ENCODE measurements around the gene UBE4B.
"Not testable (repeated sequence)": the region's sequence is repeated elsewhere in the genome, so short reads cannot be mapped to it uniquely, and the experiment has no call there.

UBE4B gene

GRCh38 chr1:10045480-10046355, 13.0 kb downstream of the UBE4B start:
- no peak for DNase-seq

DNA sequence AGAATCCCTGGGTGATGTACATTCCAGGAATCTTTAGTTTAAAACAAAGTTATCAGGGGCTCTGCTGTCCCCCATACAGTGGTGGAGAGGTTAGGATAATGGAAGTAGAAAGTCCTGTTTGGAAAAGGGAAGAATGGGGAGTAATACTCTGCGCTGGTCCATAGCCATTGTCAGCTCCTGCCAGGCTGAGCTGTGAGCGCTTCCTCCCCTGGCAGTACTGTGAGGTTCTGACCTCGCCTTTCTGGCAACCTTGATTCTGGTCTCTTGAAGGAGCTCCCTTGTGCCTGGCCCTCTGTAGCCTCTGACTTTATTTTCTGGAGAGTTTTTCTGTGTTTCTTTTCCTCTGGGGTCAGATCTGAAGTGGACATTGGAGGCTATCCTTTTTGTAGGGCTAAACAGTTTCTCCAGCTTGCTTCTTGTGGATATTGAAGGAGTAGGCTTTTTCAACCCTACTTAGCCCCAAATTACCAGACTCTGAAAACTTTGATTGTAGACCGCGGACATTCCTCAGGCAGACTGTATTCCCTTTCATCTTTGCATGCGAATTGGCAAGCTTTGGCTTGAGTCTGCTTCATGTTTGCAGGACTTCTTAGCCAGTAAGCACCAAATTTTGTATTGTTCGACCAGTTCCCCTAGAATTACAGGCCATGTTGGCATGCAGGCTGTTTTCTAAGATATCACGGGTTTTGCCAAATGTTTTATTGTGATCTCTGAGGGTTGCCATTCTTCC, 13.8 kb downstream of the UBE4B start:
- no peak for DNase-seq

GRCh38 chr1:10048601-10049000, 15.8 kb downstream of the UBE4B start:
- DNase-seq, result no peak

GRCh38 chr1:10050611-10051010, 17.9 kb downstream of the UBE4B start:
- no peak for DNase-seq

DNA sequence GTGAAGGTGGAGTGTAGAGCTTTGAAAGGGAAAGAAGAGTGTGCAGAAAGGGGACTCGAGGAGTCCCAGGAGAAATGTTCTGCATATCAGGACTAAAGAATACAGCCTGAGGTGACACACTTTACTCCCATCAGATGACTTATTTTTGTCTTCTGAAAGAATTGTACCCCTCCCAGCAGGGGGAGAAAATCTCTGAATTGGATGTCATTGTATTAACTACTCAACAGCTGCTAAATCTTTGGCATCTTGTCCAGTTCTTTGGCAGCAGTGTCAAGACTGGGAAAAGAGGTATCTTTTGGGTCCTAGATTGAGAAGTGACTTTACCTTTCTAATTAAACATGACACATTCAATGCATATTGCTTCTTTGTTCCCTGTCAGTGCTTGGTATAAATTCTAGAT, 18.9 kb downstream of the UBE4B start:
- DNase-seq, result no peak

- no peak for DNase-seq
Measured at GRCh38 chr1:10052347-10052746, 19.6 kb downstream of the UBE4B start.

- DNase-seq, result no peak
Measured at GRCh38 chr1:10054465-10054864, 21.7 kb downstream of the UBE4B start.

GRCh38 chr1:10056599-10056987, 23.8 kb downstream of the UBE4B start:
- no peak for DNase-seq

DNA sequence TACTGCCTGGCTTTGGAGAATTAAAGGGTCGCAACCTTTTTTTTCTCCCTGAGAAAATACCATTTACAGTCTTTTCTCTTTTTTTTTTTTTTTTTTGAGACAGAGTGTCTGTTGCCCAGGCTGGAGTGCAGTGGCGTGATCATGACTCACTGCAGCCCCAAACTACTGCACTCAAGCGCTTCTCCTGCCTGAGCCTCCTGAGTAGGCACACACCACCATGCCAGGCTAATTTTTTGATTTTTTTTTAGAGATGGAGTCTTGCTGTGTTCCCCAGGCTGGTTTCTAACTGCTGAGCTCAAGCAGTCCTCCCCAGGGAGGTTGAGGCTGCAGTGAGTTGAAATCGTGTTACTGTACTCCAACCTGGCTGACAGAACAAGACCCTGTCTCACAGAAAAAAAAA, 24.6 kb downstream of the UBE4B start:
- no peak for DNase-seq

DNA sequence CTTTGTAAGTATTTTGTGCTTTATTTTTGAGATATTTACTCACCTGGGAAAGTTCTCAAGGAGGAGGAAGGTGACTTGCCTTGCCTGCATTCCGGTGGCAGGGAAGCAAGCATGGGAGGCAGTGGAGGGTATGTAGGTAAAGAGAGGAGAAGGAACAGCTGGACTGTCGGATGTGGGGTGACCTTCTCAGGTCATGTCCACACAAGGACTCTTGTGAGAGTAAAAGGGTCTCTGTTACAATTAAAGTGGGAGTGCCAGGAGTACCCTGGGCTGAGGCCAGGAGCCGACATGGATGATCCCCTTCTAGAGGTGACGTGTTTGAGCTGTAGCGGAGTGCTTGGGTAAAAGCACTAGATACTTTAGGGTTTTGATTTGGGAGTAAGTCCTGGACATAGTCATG, 25.0 kb downstream of the UBE4B start:
- no peak for DNase-seq

GRCh38 chr1:10059342-10059718, 26.6 kb downstream of the UBE4B start:
- DNase-seq, result no peak

- DNase-seq, result no peak
Measured at GRCh38 chr1:10060311-10061100, 27.7 kb downstream of the UBE4B start.

DNA sequence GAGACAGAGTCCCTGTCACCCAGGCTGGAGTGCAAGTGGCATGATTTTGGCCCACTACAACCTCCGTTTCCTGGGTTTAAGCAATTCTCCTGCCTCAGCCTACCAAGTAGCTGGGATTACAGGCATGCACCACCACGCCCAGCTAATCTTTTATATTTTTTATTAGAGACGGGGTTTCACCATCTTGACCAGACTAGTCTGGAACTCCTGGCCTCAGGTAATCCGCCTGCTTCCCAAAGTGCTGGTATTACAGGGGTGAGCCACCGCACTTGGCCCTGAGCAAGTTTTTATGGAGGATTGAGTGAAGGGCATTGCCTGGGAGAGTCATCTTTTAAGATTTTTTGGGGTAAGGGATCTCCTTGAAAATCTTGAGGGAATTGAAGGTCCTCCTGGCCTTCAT, 28.5 kb downstream of the UBE4B start:
- no peak for DNase-seq

GRCh38 chr1:10063878-10064277, 31.1 kb downstream of the UBE4B start:
- DNase-seq, result no peak

- no peak for DNase-seq
Measured at GRCh38 chr1:10064416-10065343, 31.9 kb downstream of the UBE4B start.

GRCh38 chr1:10065344-10065685, 32.6 kb downstream of the UBE4B start:
- DNase-seq, result no peak

GRCh38 chr1:10065760-10066159, 33.0 kb downstream of the UBE4B start:
- no peak for DNase-seq

DNA sequence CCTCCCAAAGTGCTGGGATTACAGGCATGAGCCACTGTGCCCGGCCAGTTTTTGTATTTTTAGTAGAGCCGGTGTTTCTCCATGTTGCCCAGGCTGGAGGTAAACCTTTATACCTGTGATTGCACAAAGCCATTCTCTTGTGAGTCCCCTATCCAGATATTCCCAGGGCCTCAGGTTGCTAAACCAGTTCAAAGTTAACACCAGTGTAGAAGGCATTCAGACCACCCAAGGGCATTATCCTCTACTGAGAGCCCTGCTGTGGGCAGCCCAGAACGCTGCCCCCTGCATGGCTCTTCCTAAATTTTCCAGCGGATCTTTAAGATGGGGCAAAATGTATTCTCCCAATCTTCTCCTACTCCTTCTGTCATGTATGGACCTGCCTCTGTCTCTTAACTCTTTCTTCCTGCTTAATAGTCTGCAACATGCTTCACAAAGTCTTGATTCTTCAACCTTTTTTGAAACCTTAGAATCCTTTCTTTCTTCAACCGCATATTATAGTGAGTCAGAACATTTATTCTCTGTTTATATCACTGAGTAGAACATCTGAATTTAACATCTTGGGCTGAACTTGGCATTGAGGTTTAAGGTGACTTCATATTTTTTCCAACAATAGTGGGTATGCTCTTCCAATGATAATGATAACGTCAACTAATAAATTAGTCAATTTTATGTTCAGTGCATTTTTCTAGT, 36.0 kb downstream of the UBE4B start:
- no peak for DNase-seq

DNA sequence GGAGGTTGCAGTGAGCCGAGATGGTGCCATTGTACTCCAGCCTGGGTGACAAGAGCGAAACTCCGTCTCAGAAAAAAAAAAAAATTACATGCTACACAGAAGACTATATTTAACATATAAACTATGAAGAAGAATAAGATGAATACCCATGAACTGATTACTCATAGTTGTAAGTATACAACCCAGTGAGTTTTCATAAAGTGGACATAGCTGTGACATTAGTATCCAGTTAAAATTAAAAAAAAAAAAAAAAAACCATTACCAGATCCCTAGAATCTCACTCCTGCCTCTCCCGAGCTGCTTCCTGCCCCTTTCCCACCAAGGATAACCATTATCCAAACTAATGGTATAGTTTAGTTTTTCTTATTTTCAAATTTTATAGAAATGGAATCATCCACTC, 37.4 kb downstream of the UBE4B start:
- no peak for DNase-seq

- DNase-seq, result no peak
Measured at GRCh38 chr1:10071640-10072039, 38.9 kb downstream of the UBE4B start.

GRCh38 chr1:10073371-10073770, 40.6 kb downstream of the UBE4B start:
- not testable (repeated sequence) for DNase-seq

Data from stimulated activated CD8-positive, alpha-beta memory T cell treated with anti-CD3 and anti-CD28 coated beads, Interleukin-4, amount 100 ng/mL, for 48 hours (primary cell).